ENCODE data around the gene U2AF1L4.

The U2AF1L4 gene

GRCh38 chr19:35756377-35757230 is 11.4 kb upstream of the U2AF1L4 start, which contains the start of gene HSPB6:
TSS of gene HSPB6 (minus strand) at chr19:35757029. CDS start at chr19:35757008, 21 bp downstream.
- Histone ChIP-seq H3K27ac (ENCODE audit: extremely low read depth, low read depth, low read length) (peak within 1 kb of the TSS; percentile 95), H3K4me1 (ENCODE audit: control insufficient read depth, insufficient read depth, low read length) (peaks cover 15% of the 10 kb centered on the region), H3K9me3 (ENCODE audit: control insufficient read depth, insufficient read depth, low read depth, low read length) (no peaks in the 10 kb centered on the region), H3K4me3 (ENCODE audit: low read depth, low read length) (peak within 1 kb of the TSS; percentile 27), H3K36me3 (ENCODE audit: control insufficient read depth in 2 of 2, insufficient read depth in 1 of 2, low read length in 2 of 2) (peaks cover 61 to 62% of the 10 kb centered on the region in 2 experiments)
- peak; percentile 96 for TF ChIP-seq ZNF792 (tag by site-specific recombination; IDR thresholded peaks at IDR 0.05)
- peak; percentile 32; the same call in 1 of the 2 replicates for TF ChIP-seq IKZF3 (tag by site-specific recombination; IDR thresholded peaks at IDR 0.05)
- no peak for TF ChIP-seq ZNF37A (tag by site-specific recombination; IDR thresholded peaks at IDR 0.05)
- peak; percentile 24; the same call in 1 of the 2 replicates for TF ChIP-seq ZNF513 (tag by site-specific recombination; IDR thresholded peaks at IDR 0.05)
- no peak for TF ChIP-seq YY1 (tag by site-specific recombination; IDR thresholded peaks at IDR 0.05)
- TF ChIP-seq, protein P1, sequence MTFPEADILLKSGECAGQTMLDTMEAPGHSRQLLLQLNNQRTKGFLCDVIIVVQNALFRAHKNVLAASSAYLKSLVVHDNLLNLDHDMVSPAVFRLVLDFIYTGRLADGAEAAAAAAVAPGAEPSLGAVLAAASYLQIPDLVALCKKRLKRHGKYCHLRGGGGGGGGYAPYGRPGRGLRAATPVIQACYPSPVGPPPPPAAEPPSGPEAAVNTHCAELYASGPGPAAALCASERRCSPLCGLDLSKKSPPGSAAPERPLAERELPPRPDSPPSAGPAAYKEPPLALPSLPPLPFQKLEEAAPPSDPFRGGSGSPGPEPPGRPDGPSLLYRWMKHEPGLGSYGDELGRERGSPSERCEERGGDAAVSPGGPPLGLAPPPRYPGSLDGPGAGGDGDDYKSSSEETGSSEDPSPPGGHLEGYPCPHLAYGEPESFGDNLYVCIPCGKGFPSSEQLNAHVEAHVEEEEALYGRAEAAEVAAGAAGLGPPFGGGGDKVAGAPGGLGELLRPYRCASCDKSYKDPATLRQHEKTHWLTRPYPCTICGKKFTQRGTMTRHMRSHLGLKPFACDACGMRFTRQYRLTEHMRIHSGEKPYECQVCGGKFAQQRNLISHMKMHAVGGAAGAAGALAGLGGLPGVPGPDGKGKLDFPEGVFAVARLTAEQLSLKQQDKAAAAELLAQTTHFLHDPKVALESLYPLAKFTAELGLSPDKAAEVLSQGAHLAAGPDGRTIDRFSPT (tag by site-specific recombination; IDR thresholded peaks at IDR 0.05) = peak; percentile 49; the same call in 1 of the 2 replicates
- ChIA-PET CTCF (interaction anchor here (0.5 to 1.4 kb wide), 6 partner anchors 8 to 177 kb away, joined by 3 to 7 read pairs (median 5); partner anchors contain the start of gene LIN37), POLR2A (interaction anchor here (0.6 to 3.0 kb wide), 20 partner anchors 9 to 257 kb away, joined by 3 to 87 read pairs (median 4); partner anchors contain the start of genes ALKBH6, COX6B1, IGFLR1 and LIN37)

DNA sequence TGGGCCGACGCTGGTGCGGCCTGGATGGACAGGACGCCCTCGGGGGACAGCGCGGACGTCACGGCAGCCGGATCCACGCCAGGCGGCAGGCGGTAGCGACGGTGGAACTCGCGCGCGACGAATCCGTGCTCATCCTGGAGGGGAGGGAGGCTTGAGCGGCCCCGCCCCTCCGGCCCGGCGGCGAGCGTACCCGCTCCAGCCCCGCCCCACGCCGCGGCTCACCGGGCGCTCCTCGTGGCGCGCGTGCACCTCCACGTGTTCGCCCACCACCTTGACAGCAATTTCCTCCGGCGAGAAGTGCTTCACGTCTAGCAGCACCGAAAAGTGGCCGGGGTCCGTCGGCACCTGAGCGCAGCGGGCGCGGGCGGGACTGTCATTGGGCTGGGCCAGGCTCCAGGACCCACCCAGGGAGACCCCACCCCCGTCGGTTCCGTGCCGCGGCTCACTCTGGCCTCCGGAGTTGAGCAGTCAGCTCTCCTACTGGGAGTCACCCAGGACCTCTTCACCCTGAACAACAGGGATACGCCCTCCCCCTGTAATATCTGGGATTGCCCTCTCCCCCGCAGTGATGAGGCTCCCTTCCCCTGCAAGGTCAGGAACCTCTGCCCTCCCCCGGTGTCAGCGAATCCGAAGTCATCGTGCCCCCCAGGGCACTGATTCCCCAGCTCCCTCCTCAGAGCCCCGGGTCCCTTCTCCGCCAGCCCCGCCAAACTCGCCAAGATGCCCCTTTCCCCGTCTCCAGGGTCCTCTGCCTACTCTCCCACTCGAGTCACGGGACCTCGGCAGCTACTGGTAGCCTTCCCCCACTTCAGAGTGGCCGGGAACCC is 10.5 kb upstream of the U2AF1L4 start:
- peak overlapping the region; percentile 32; the same call in 1 of the 2 replicates for H3K27ac ChIP-seq (ENCODE audit: extremely low read depth, low read depth, low read length)
- no peak overlapping the region for H3K4me3 ChIP-seq (ENCODE audit: low read depth, low read length)
- peaks cover 15% of the 10 kb centered on the region for H3K4me1 ChIP-seq (ENCODE audit: control insufficient read depth, insufficient read depth, low read length)
- ChIA-PET POLR2A (interaction anchor here (0.7 to 3.0 kb wide), 6 partner anchors 8 to 15 kb away, joined by 3 to 87 read pairs (median 6); partner anchors contain the start of genes IGFLR1, LIN37, PSENEN and U2AF1L4), CTCF (interaction anchor here (1.3 to 1.4 kb wide), 2 partner anchors 10 to 61 kb away, joined by 3 to 5 read pairs; partner anchors contain the start of genes PSENEN and U2AF1L4)
- H3K36me3 ChIP-seq (ENCODE audit: control insufficient read depth in 2 of 2, insufficient read depth in 1 of 2, low read length in 2 of 2) = peaks cover 55 to 62% of the 10 kb centered on the region in 2 experiments
- no peaks in the 10 kb centered on the region for H3K9me3 ChIP-seq (ENCODE audit: control insufficient read depth, insufficient read depth, low read depth, low read length)
- TF ChIP-seq ZIC2 (tag by site-specific recombination; IDR thresholded peaks at IDR 0.05) = peak; percentile 63
- no peak for TF ChIP-seq EGR2 (tag by site-specific recombination; IDR thresholded peaks at IDR 0.05; ENCODE audit: low read depth)
- no peak for TF ChIP-seq ZNF658 (tag by site-specific recombination; IDR thresholded peaks at IDR 0.05)
- TF ChIP-seq WT1 (tag by site-specific recombination; IDR thresholded peaks at IDR 0.05) = 0 out of 2 replicates have a peak, but pooled peaks have one; percentile 28
- TF ChIP-seq ZNF2 (tag by site-specific recombination; IDR thresholded peaks at IDR 0.05) = no peak
- TF ChIP-seq PRDM10 (tag by site-specific recombination; IDR thresholded peaks at IDR 0.05) = no peak
- no peak for TF ChIP-seq ZNF292 (tag by site-specific recombination; IDR thresholded peaks at IDR 0.05; ENCODE audit: borderline replicate concordance, low read depth)
- peak; percentile 44 for TF ChIP-seq KLF1 (tag by site-specific recombination; IDR thresholded peaks at IDR 0.05)
- TF ChIP-seq KLF8 (tag by site-specific recombination; IDR thresholded peaks at IDR 0.05) = peak; percentile 29; the same call in 1 of the 2 replicates
- TF ChIP-seq PATZ1 (tag by site-specific recombination; IDR thresholded peaks at IDR 0.05) = 0 out of 2 replicates have a peak, but pooled peaks have one; percentile 29
- no peak for TF ChIP-seq ZNF350 (tag by site-specific recombination; IDR thresholded peaks at IDR 0.05)
- TF ChIP-seq ZNF426 (tag by site-specific recombination; IDR thresholded peaks at IDR 0.05) = no peak

Data from HEK293 (cell line).